GM18519 (cell line): ENCODE data around the gene HNRNPA0.

Experiments used
- ATAC-seq: cut with Tn5 transposase; IDR thresholded peaks from one replicate; pipeline ENCODE4 v1.9.1; 2021; ENCODE audit warnings: mild to moderate bottlenecking, moderate library complexity; ENCODE audit not compliant: unreplicated experiment, low FRiP score

The HNRNPA0 gene

GRCh38 chr5:137728048-137728447 is 26.1 kb downstream of the HNRNPA0 start:
- ATAC-seq: no peak

GRCh38 chr5:137727623-137728022 is 26.5 kb downstream of the HNRNPA0 start:
- no peak for ATAC-seq

- no peak for ATAC-seq
Measured at GRCh38 chr5:137724251-137724650, 29.9 kb downstream of the HNRNPA0 start.

- ATAC-seq: no peak
Measured at GRCh38 chr5:137718611-137719010, 35.6 kb downstream of the HNRNPA0 start.

- no peak for ATAC-seq
Measured at GRCh38 chr5:137716337-137716736, 37.8 kb downstream of the HNRNPA0 start.

- ATAC-seq: no peak
Measured at GRCh38 chr5:137715456-137715855, 38.7 kb downstream of the HNRNPA0 start.

GRCh38 chr5:137714946-137715345 is 39.2 kb downstream of the HNRNPA0 start:
- no peak for ATAC-seq

- no peak for ATAC-seq
Measured at GRCh38 chr5:137714494-137714893, 39.7 kb downstream of the HNRNPA0 start.

GRCh38 chr5:137712139-137712667 is 42.0 kb downstream of the HNRNPA0 start:
- no peak for ATAC-seq

GRCh38 chr5:137710086-137710485 is 44.1 kb downstream of the HNRNPA0 start:
- no peak for ATAC-seq

GRCh38 chr5:137708796-137709559 is 45.2 kb downstream of the HNRNPA0 start:
- no peak for ATAC-seq

- no peak for ATAC-seq
Measured at GRCh38 chr5:137708062-137708461, 46.1 kb downstream of the HNRNPA0 start.

GRCh38 chr5:137706841-137707240 is 47.3 kb downstream of the HNRNPA0 start:
- no peak for ATAC-seq

- ATAC-seq: no peak
Measured at GRCh38 chr5:137705106-137705505, 49.1 kb downstream of the HNRNPA0 start.

- no peak for ATAC-seq
Measured at GRCh38 chr5:137703565-137703964, 50.6 kb downstream of the HNRNPA0 start.

- ATAC-seq: no peak
Measured at GRCh38 chr5:137700282-137700680, 53.9 kb downstream of the HNRNPA0 start.

- ATAC-seq: no peak
Measured at GRCh38 chr5:137699336-137700281, 54.6 kb downstream of the HNRNPA0 start.

- no peak for ATAC-seq
Measured at GRCh38 chr5:137696481-137696880, 57.7 kb downstream of the HNRNPA0 start.

GRCh38 chr5:137695651-137696428 is 58.3 kb downstream of the HNRNPA0 start:
- ATAC-seq: no peak
